Measurements from ENCODE around the gene BCAP29.

DNA sequence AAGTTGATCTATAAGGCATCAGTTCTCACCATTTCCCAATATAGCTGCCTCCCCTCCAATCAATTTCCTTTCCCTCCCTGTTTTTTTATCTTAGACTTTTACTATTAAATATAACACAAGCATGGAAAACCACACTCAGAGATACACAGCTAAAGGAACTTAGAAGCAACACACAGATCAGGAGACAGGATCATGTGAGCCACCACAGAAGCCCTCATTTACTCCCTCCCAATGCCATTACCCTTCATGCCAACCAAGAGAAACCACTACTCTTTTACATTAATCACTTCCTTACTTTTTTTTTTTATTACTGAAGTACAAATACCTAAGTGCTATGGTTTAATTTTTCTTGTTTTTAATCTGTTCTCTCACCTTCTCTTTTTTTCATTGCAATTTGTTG, 49.3 kb upstream of the BCAP29 start:
- TF ChIP-seq POLR2A (IDR thresholded peaks at IDR 0.05), result no peak
- TF ChIP-seq, protein P1, sequence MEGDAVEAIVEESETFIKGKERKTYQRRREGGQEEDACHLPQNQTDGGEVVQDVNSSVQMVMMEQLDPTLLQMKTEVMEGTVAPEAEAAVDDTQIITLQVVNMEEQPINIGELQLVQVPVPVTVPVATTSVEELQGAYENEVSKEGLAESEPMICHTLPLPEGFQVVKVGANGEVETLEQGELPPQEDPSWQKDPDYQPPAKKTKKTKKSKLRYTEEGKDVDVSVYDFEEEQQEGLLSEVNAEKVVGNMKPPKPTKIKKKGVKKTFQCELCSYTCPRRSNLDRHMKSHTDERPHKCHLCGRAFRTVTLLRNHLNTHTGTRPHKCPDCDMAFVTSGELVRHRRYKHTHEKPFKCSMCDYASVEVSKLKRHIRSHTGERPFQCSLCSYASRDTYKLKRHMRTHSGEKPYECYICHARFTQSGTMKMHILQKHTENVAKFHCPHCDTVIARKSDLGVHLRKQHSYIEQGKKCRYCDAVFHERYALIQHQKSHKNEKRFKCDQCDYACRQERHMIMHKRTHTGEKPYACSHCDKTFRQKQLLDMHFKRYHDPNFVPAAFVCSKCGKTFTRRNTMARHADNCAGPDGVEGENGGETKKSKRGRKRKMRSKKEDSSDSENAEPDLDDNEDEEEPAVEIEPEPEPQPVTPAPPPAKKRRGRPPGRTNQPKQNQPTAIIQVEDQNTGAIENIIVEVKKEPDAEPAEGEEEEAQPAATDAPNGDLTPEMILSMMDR (IDR thresholded peaks at IDR 0.05), result no peak
- no peak for TF ChIP-seq POLR2AphosphoS5 (IDR thresholded peaks at IDR 0.05)

Data from breast epithelium (tissue), 3 donors.